Measurements from ENCODE around the gene ALKBH7. TPM values are rescaled to one million over a fixed set of nuclear protein-coding genes. Genes with fewer than 3 reads are reported as not detected.

ALKBH7 gene
- total and polyA plus RNA-seq, 2 of the 13 experiments (the other 11 are each of a cell fraction or from before 2014, with no cell fraction given): 29.6 to 45.9 TPM

DNA sequence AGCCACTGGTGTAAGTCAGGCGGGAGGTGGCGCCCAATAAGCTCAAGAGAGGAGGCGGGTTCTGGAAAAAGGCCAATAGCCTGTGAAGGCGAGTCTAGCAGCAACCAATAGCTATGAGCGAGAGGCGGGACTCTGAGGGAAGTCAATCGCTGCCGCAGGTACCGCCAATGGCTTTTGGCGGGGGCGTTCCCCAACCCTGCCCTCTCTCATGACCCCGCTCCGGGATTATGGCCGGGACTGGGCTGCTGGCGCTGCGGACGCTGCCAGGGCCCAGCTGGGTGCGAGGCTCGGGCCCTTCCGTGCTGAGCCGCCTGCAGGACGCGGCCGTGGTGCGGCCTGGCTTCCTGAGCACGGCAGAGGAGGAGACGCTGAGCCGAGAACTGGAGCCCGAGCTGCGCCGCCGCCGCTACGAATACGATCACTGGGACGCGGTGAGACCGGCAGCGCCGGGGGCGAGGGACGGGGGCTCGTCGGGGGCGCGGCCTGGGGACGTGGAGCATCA, at the start of gene ALKBH7 (continued):
- 0 out of 2 replicates have a peak, but pooled peaks have one; percentile 4 for TF ChIP-seq MYPOP (CRISPR knock-in tag; IDR thresholded peaks at IDR 0.05)
- no peak for TF ChIP-seq SOX6 (IDR thresholded peaks at IDR 0.05)
- no peak; the same call in 1 of the 2 replicates for TF ChIP-seq SOX6 (CRISPR knock-in tag; IDR thresholded peaks at IDR 0.05)
- no peak for TF ChIP-seq ZNF652 (CRISPR knock-in tag; IDR thresholded peaks at IDR 0.05; ENCODE audit: borderline replicate concordance, low read depth)
- 0 out of 2 replicates have a peak, but pooled peaks have one; percentile 2 for TF ChIP-seq NCOA2 (CRISPR knock-in tag; IDR thresholded peaks at IDR 0.05)
- TF ChIP-seq PITX1 (CRISPR knock-in tag; IDR thresholded peaks at IDR 0.05): no peak; the same call in none of the 2 replicates
- TF ChIP-seq, protein P1, sequence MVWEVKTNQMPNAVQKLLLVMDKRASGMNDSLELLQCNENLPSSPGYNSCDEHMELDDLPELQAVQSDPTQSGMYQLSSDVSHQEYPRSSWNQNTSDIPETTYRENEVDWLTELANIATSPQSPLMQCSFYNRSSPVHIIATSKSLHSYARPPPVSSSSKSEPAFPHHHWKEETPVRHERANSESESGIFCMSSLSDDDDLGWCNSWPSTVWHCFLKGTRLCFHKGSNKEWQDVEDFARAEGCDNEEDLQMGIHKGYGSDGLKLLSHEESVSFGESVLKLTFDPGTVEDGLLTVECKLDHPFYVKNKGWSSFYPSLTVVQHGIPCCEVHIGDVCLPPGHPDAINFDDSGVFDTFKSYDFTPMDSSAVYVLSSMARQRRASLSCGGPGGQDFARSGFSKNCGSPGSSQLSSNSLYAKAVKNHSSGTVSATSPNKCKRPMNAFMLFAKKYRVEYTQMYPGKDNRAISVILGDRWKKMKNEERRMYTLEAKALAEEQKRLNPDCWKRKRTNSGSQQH (CRISPR knock-in tag; IDR thresholded peaks at IDR 0.05; ENCODE audit: low read depth): no peak
- TF ChIP-seq, protein P2, sequence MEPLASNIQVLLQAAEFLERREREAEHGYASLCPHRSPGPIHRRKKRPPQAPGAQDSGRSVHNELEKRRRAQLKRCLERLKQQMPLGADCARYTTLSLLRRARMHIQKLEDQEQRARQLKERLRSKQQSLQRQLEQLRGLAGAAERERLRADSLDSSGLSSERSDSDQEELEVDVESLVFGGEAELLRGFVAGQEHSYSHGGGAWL (CRISPR knock-in tag; IDR thresholded peaks at IDR 0.05): no peak; the same call in 1 of the 2 replicates
- no peak for TF ChIP-seq BRCA1 (CRISPR knock-in tag; IDR thresholded peaks at IDR 0.05)
- TF ChIP-seq ARHGAP35 (CRISPR knock-in tag; IDR thresholded peaks at IDR 0.05; ENCODE audit: borderline replicate concordance): 0 out of 2 replicates have a peak, but pooled peaks have one; percentile 35
- no peak for TF ChIP-seq ZNF772 (CRISPR knock-in tag; IDR thresholded peaks at IDR 0.05)
- no peak for TF ChIP-seq TRIM24 (CRISPR knock-in tag; IDR thresholded peaks at IDR 0.05)
- TF ChIP-seq ZNF670 (CRISPR knock-in tag; IDR thresholded peaks at IDR 0.05; ENCODE audit: borderline replicate concordance): no peak; the same call in 1 of the 2 replicates
- no peak for TF ChIP-seq PAF1 (CRISPR knock-in tag; IDR thresholded peaks at IDR 0.05)
- TF ChIP-seq AFF4 (CRISPR knock-in tag; IDR thresholded peaks at IDR 0.05): no peak
- TF ChIP-seq YEATS4 (CRISPR knock-in tag; IDR thresholded peaks at IDR 0.05; ENCODE audit: borderline replicate concordance): peak; percentile 46; the same call in 1 of the 2 replicates
- no peak for TF ChIP-seq ZNF720 (CRISPR knock-in tag; IDR thresholded peaks at IDR 0.05)
- TF ChIP-seq MTA3 (CRISPR knock-in tag; IDR thresholded peaks at IDR 0.05): no peak
- no peak for TF ChIP-seq BCL6 (CRISPR knock-in tag; IDR thresholded peaks at IDR 0.05)
- TF ChIP-seq ZNF547 (CRISPR knock-in tag; IDR thresholded peaks at IDR 0.05): 0 out of 2 replicates have a peak, but pooled peaks have one; percentile 14
- TF ChIP-seq ZNF12 (CRISPR knock-in tag; IDR thresholded peaks at IDR 0.05): no peak
- no peak for TF ChIP-seq PHF5A (CRISPR knock-in tag; IDR thresholded peaks at IDR 0.05; ENCODE audit: low read depth, unreplicated experiment)
- TF ChIP-seq THAP11 (CRISPR knock-in tag; IDR thresholded peaks at IDR 0.05): peak; percentile 16; the same call in 1 of the 2 replicates
- no peak for TF ChIP-seq CAMTA2 (CRISPR knock-in tag; IDR thresholded peaks at IDR 0.05; ENCODE audit: borderline replicate concordance)
- TF ChIP-seq ZNF589 (CRISPR knock-in tag; conservative IDR thresholded peaks at IDR 0.05): no peak; the same call in 1 of the 2 replicates
- TF ChIP-seq RNF2 (conservative IDR thresholded peaks at IDR 0.05; ENCODE audit: low read depth): no peak
- TF ChIP-seq ZNF33A (CRISPR knock-in tag; IDR thresholded peaks at IDR 0.05; ENCODE audit: borderline replicate concordance): 0 out of 2 replicates have a peak, but pooled peaks have one; percentile 57
